Measurements from ENCODE around the gene ZCCHC9.

The ZCCHC9 gene

DNA sequence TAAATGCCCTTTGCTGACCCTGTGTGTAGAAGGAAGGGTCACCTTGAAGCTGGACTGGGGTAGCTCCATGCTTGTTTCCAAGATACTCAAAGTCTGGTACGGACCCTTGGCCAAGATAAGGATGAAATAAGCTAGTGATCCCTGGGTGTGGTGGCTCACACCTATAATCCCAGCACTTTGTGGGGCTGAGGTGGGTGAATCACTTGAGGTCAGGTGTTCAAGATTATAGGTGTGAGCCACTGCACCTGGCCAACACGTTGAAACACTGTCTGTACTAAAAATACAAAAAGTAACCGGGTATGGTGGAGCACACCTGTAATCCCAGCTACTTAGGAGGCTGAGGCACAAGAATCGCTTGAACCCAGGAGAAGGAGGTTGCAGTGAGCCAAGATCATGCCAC is 59.3 kb downstream of the ZCCHC9 start:
- no peak for ATAC-seq
- H3K36me3 Mint-ChIP-seq: no peaks in the 10 kb centered on the region
- H3K4me3 Mint-ChIP-seq: no peak overlapping the region
- no peaks in the 10 kb centered on the region for H3K4me1 Mint-ChIP-seq
- H3K27ac Mint-ChIP-seq: no peak overlapping the region
- H3K9me3 Mint-ChIP-seq: no peaks in the 10 kb centered on the region
- peaks cover 20% of the 10 kb centered on the region for H3K27me3 Mint-ChIP-seq

GRCh38 chr5:81361600-81361999 is 60.2 kb downstream of the ZCCHC9 start:
- H3K9me3 Mint-ChIP-seq: no peaks in the 10 kb centered on the region
- peaks cover 30% of the 10 kb centered on the region for H3K27me3 Mint-ChIP-seq
- no peaks in the 10 kb centered on the region for H3K36me3 Mint-ChIP-seq
- H3K4me1 Mint-ChIP-seq: no peaks in the 10 kb centered on the region
- no peak overlapping the region for H3K27ac Mint-ChIP-seq
- no peak overlapping the region for H3K4me3 Mint-ChIP-seq
- no peak for ATAC-seq

Measured in stimulated activated memory B cell treated with anti-CD40 and anti-IgM and Interleukin-4, amounts not matched to agents 10 μg/mL and 1 μg/mL and 100 μg/mL, for 72 hours (primary cell).